Chondrocyte (in vitro differentiated cells): ENCODE data around the gene PFDN6. TPM values are rescaled to one million over a fixed set of nuclear protein-coding genes. Genes with fewer than 3 reads are reported as not detected.

Experiments used
- DNase-seq: peaks from one replicate; pipeline ENCODE4 v3.0.0; 2021; ENCODE audit warnings: mixed read lengths, low spot score
- H3K27ac Mint-ChIP-seq: one replicate; pipeline ENCODE4 v1.8.0; 2021; ENCODE audit warnings: mild to moderate bottlenecking, moderate library complexity, mixed read lengths; ENCODE audit not compliant: unreplicated experiment
- H3K27me3 Mint-ChIP-seq: 2 replicates; pipeline ENCODE4 v1.8.0; 2021; ENCODE audit warnings: low read depth, mixed read lengths
- H3K36me3 Mint-ChIP-seq: 2 replicates; pipeline ENCODE4 v1.8.0; 2021; ENCODE audit warnings: low read depth, mixed read lengths
- H3K4me1 Mint-ChIP-seq: 2 replicates; pipeline ENCODE4 v1.8.0; 2021; ENCODE audit warnings: low read depth, mild to moderate bottlenecking, mixed read lengths
- H3K4me3 Mint-ChIP-seq: one replicate; pipeline ENCODE4 v1.8.0; 2021; ENCODE audit warnings: mild to moderate bottlenecking, moderate library complexity, mixed read lengths; ENCODE audit not compliant: unreplicated experiment
- H3K9me3 Mint-ChIP-seq: 2 replicates; pipeline ENCODE4 v1.8.0; 2021; ENCODE audit warnings: low read depth, mixed read lengths
- CTCF ChIP-seq: fragments of 200-600 bp; sonication (generic); IDR thresholded peaks from 2 replicates; pipeline ENCODE4 v1.5.0; 2021; ENCODE audit warnings: antibody characterized with exemption, mild to moderate bottlenecking, moderate library complexity
- microRNA-seq: library from miRNA; unstranded; fragments of <30 nt; microRNA quantifications from one replicate; pipeline ENCODE4 v1.2.0, GENCODE V29; 2020; ENCODE audit warnings: borderline number of aligned reads
- total RNA-seq: library from RNA; stranded (reverse); gene quantifications from 3 replicates; pipeline ENCODE4 v1.2.1, GENCODE V29; 2021

PFDN6 gene
- total RNA-seq, 1 donor from 2014 or later: 25.3 TPM

- H3K27ac Mint-ChIP-seq: no peak overlapping the region
- H3K36me3 Mint-ChIP-seq: no peaks in the 10 kb centered on the region
- no peaks in the 10 kb centered on the region for H3K4me1 Mint-ChIP-seq
- H3K4me3 Mint-ChIP-seq: no peak overlapping the region
- DNase-seq: no peak
- peaks cover 4% of the 10 kb centered on the region for H3K27me3 Mint-ChIP-seq
- H3K9me3 Mint-ChIP-seq: no peaks in the 10 kb centered on the region
- TF ChIP-seq CTCF: no peak
Measured at GRCh38 chr6:33335916-33336315, 46.5 kb downstream of the PFDN6 start.

- H3K4me3 Mint-ChIP-seq: no peak overlapping the region
- DNase-seq: no peak
- no peaks in the 10 kb centered on the region for H3K9me3 Mint-ChIP-seq
- no peaks in the 10 kb centered on the region for H3K4me1 Mint-ChIP-seq
- H3K27me3 Mint-ChIP-seq: peaks cover 4% of the 10 kb centered on the region
- no peaks in the 10 kb centered on the region for H3K36me3 Mint-ChIP-seq
- no peak for TF ChIP-seq CTCF
- no peak overlapping the region for H3K27ac Mint-ChIP-seq
Measured at GRCh38 chr6:33336495-33336894, 47.1 kb downstream of the PFDN6 start.

GRCh38 chr6:33339193-33339592 is 49.8 kb downstream of the PFDN6 start:
- DNase-seq: no peak
- no peaks in the 10 kb centered on the region for H3K9me3 Mint-ChIP-seq
- H3K4me1 Mint-ChIP-seq: no peaks in the 10 kb centered on the region
- no peak for TF ChIP-seq CTCF
- peaks cover 4% of the 10 kb centered on the region for H3K27me3 Mint-ChIP-seq
- no peak overlapping the region for H3K27ac Mint-ChIP-seq
- no peak overlapping the region for H3K4me3 Mint-ChIP-seq
- no peaks in the 10 kb centered on the region for H3K36me3 Mint-ChIP-seq

Small RNA genes lying within 50 kb of the gene (microRNA-seq; reads per million reads assigned to microRNA genes)
- gene MIR6834: not detected
- gene MIR6873: not detected

Other genes starting within 250 kb of the PFDN6 start
- gene HLA-DPA1, start 216.0 kb upstream of the PFDN6 start, total RNA-seq: 0.65 to 1.3 TPM (median 1.2 TPM) in 3 replicates
- 2.8 to 2.9 TPM (median 2.8 TPM) in 3 replicates for gene HLA-DPB1, start 213.6 kb upstream of the PFDN6 start, total RNA-seq
- gene COL11A2, start 97.1 kb upstream of the PFDN6 start, total RNA-seq: 2.8 to 10.0 TPM (median 10.0 TPM) in 3 replicates
- 45.1 to 51.5 TPM (median 46.5 TPM) in 3 replicates for gene RXRB, start 88.9 kb upstream of the PFDN6 start, total RNA-seq
- 222 to 238 TPM (median 225 TPM) in 3 replicates for gene SLC39A7, start 88.7 kb upstream of the PFDN6 start, total RNA-seq
- 0.60 to 2.8 TPM (median 1.1 TPM) in 3 replicates for gene HSD17B8, start 84.9 kb upstream of the PFDN6 start, total RNA-seq
- gene RING1, start 81.1 kb upstream of the PFDN6 start, total RNA-seq: 42.8 to 49.7 TPM (median 44.5 TPM) in 3 replicates
- 35.8 to 49.9 TPM (median 36.0 TPM) in 3 replicates for gene VPS52, start 17.7 kb upstream of the PFDN6 start, total RNA-seq
- 1,578 to 1,963 TPM (median 1,582 TPM) in 3 replicates for gene RPS18, start 17.5 kb upstream of the PFDN6 start, total RNA-seq
- gene B3GALT4, start 12.5 kb upstream of the PFDN6 start, total RNA-seq: 6.5 to 9.2 TPM (median 7.3 TPM) in 3 replicates
- 42.4 to 79.7 TPM (median 48.1 TPM) in 3 replicates for gene WDR46, start 362 bp upstream of the PFDN6 start, total RNA-seq
- 39.2 to 54.5 TPM (median 50.5 TPM) in 3 replicates for gene RGL2, start 9.3 kb downstream of the PFDN6 start, total RNA-seq
- 86.2 to 102 TPM (median 88.1 TPM) in 3 replicates for gene TAPBP, start 24.5 kb downstream of the PFDN6 start, total RNA-seq
- gene ZBTB22, start 28.1 kb downstream of the PFDN6 start, total RNA-seq: 21.4 to 22.2 TPM (median 22.1 TPM) in 3 replicates
- gene DAXX, start 33.4 kb downstream of the PFDN6 start, total RNA-seq: 26.3 to 27.1 TPM (median 26.4 TPM) in 3 replicates
- gene KIFC1, start 102.2 kb downstream of the PFDN6 start, total RNA-seq: 7.4 to 10.4 TPM (median 8.1 TPM) in 3 replicates
- 39.0 to 43.2 TPM (median 42.7 TPM) in 3 replicates for gene PHF1, start 121.4 kb downstream of the PFDN6 start, total RNA-seq
- gene CUTA, start 128.5 kb downstream of the PFDN6 start, total RNA-seq: 204 to 241 TPM (median 218 TPM) in 3 replicates
- gene SYNGAP1, start 130.5 kb downstream of the PFDN6 start, total RNA-seq: 24.2 to 32.6 TPM (median 24.7 TPM) in 3 replicates
- gene ZBTB9, start 165.0 kb downstream of the PFDN6 start, total RNA-seq: 6.8 to 7.8 TPM (median 7.1 TPM) in 3 replicates